IMR-90 (cell line): ENCODE data around the gene CLHC1. TPM values are rescaled to one million over a fixed set of nuclear protein-coding genes. Genes with fewer than 3 reads are reported as not detected.

ENCODE experiments used
- ATAC-seq: fragments of 200-7000 bp; cut with Tn5 transposase; 2 replicates; pipeline ENCODE4 v1.9.1; 2020; ENCODE audit warnings: low read depth, mild to moderate bottlenecking, moderate library complexity
- BruUV-seq: library from RNA; stranded (reverse); fragments of 400-500 nt; replicated peaks from 2 replicates; lab custom pipeline; 2021; lab: Mats Ljungman, UMichigan
- CTCF ChIA-PET: fragments of 300-600 bp; formaldehyde crosslinking; extraction: SDS; loops from one replicate; lab custom pipeline; 2021; ENCODE audit warnings: antibody characterized with exemption; lab: Yijun Ruan, JAX
- POLR2A ChIA-PET: fragments of 300-600 bp; sonication (Branson Sonifier 250); formaldehyde crosslinking; loops from one replicate; lab custom pipeline; 2022; ENCODE audit warnings: antibody characterized with exemption; ENCODE audit not compliant: unreplicated experiment; lab: Charles Lee
- DNase-seq: peaks from one replicate; pipeline ENCODE4 v3.0.0; 2013
- H2AFZ ChIP-seq: replicated peaks from 2 replicates; pipeline ENCODE3; 2013; ENCODE audit warnings: low read length, mild to moderate bottlenecking; ENCODE audit not compliant: poor library complexity
- H2AK5ac ChIP-seq: 2 replicates; pipeline ENCODE4 v1.6.1; 2013; ENCODE audit warnings: low read depth, low read length, inconsistent platforms
- H2AK9ac ChIP-seq: replicated peaks from 2 replicates; pipeline ENCODE3; 2013; ENCODE audit warnings: mild to moderate bottlenecking, low read depth, low read length, moderate library complexity; ENCODE audit not compliant: poor library complexity
- H2BK120ac ChIP-seq: 2 replicates; pipeline ENCODE4 v1.6.1; 2013; ENCODE audit warnings: low read depth, low read length, inconsistent platforms
- H2BK15ac ChIP-seq: 3 replicates; pipeline ENCODE4 v1.6.1; 2013; ENCODE audit warnings: low read depth, low read length, inconsistent platforms
- H2BK20ac ChIP-seq: 2 replicates; pipeline ENCODE4 v1.6.1; 2013; ENCODE audit warnings: low read depth, mild to moderate bottlenecking, inconsistent platforms, low read length, moderate library complexity
- H2BK5ac ChIP-seq: 2 replicates; pipeline ENCODE4 v1.6.1; 2013; ENCODE audit warnings: mild to moderate bottlenecking, low read depth, low read length, inconsistent platforms; ENCODE audit not compliant: poor library complexity, severe bottlenecking
- H3K14ac ChIP-seq: replicated peaks from 2 replicates; pipeline ENCODE4 v1.6.1; 2013; ENCODE audit warnings: low read depth, low read length, inconsistent platforms
- H3K18ac ChIP-seq: 2 replicates; pipeline ENCODE4 v1.6.1; 2013; ENCODE audit warnings: low read depth, low read length, control low read depth
- H3K23ac ChIP-seq: 2 replicates; pipeline ENCODE4 v1.6.1; 2013; ENCODE audit warnings: low read depth, low read length, inconsistent platforms
- H3K27ac ChIP-seq: 2 replicates; pipeline ENCODE4 v1.5.1; 2013; ENCODE audit warnings: mild to moderate bottlenecking, control low read depth, low read length; ENCODE audit not compliant: insufficient read depth
- H3K27me3 ChIP-seq: 2 replicates; pipeline ENCODE4 v1.6.1; 2013; ENCODE audit warnings: low read length; ENCODE audit not compliant: control insufficient read depth, insufficient read depth
- H3K36me3 ChIP-seq: 2 replicates; pipeline ENCODE4 v1.6.1; 2013; ENCODE audit warnings: low read length, mixed read lengths; ENCODE audit not compliant: control insufficient read depth, insufficient read depth
- H3K4ac ChIP-seq: 2 replicates; pipeline ENCODE4 v1.6.1; 2013; ENCODE audit warnings: low read depth, low read length, inconsistent platforms
- H3K4me1 ChIP-seq: 2 replicates; pipeline ENCODE4 v1.6.1; 2013; ENCODE audit warnings: low read length, mixed read lengths; ENCODE audit not compliant: control insufficient read depth, insufficient read depth
- H3K4me2 ChIP-seq: 2 replicates; pipeline ENCODE4 v1.6.1; 2013; ENCODE audit warnings: low read depth, mild to moderate bottlenecking, control low read depth, low read length, moderate library complexity
- H3K4me3 ChIP-seq: 2 replicates; pipeline ENCODE4 v1.5.1; 2013; ENCODE audit warnings: low read depth, mild to moderate bottlenecking, control low read depth, low read length, moderate library complexity; ENCODE audit not compliant: insufficient read depth
- H3K56ac ChIP-seq: 2 replicates; pipeline ENCODE4 v1.6.1; 2013; ENCODE audit warnings: low read length, inconsistent platforms; ENCODE audit not compliant: insufficient read depth; ENCODE audit errors: extremely low read depth
- H3K79me1 ChIP-seq, 2 experiments: 2 replicates each; pipeline ENCODE4 v1.6.1; 2013; ENCODE audit warnings: low read length in 2 of 2, inconsistent platforms in 1 of 2, low read depth in 1 of 2
- H3K9ac ChIP-seq: 2 replicates; pipeline ENCODE4 v1.6.1; 2013; ENCODE audit warnings: low read depth, low read length, control low read depth
- H3K9me1 ChIP-seq: 2 replicates; pipeline ENCODE4 v1.6.1; 2013; ENCODE audit warnings: low read length, inconsistent platforms; ENCODE audit not compliant: insufficient read depth
- H3K9me3 ChIP-seq: 2 replicates; pipeline ENCODE4 v1.6.1; 2013; ENCODE audit warnings: low read length; ENCODE audit not compliant: control insufficient read depth, insufficient read depth
- H4K20me1 ChIP-seq: 2 replicates; pipeline ENCODE4 v1.6.1; 2013; ENCODE audit warnings: low read length, inconsistent platforms; ENCODE audit not compliant: insufficient read depth
- H4K5ac ChIP-seq: 2 replicates; pipeline ENCODE4 v1.6.1; 2013; ENCODE audit warnings: mild to moderate bottlenecking, low read depth, low read length, control low read depth
- H4K8ac ChIP-seq, 2 experiments: 2 replicates each; pipeline ENCODE4 v1.6.1; 2013; ENCODE audit warnings: low read depth in 2 of 2, low read length in 2 of 2, control low read depth in 1 of 2, inconsistent platforms in 1 of 2
- H4K91ac ChIP-seq: 2 replicates; pipeline ENCODE4 v1.6.1; 2013; ENCODE audit warnings: low read depth, low read length, inconsistent platforms; ENCODE audit not compliant: insufficient read depth
- BHLHE40 ChIP-seq: fragments of 150-350 bp; IDR thresholded peaks from 2 replicates; pipeline ENCODE4 v1.6.1; 2016; ENCODE audit warnings: mild to moderate bottlenecking, low read depth, low read length
- CHD1 ChIP-seq: IDR thresholded peaks from 2 replicates; pipeline ENCODE4 v1.6.1; 2012; ENCODE audit warnings: low read depth, low read length, improper control_type of control experiment
- FOS ChIP-seq: fragments of 150-350 bp; IDR thresholded peaks from 2 replicates; pipeline ENCODE4 v1.6.1; 2016; ENCODE audit warnings: low read depth, low read length
- MAFK ChIP-seq: IDR thresholded peaks from 2 replicates; pipeline ENCODE4 v1.6.1; 2012; ENCODE audit warnings: low read depth, low read length, improper control_type of control experiment
- MAZ ChIP-seq: IDR thresholded peaks from 2 replicates; pipeline ENCODE4 v1.6.1; 2012; ENCODE audit warnings: low read depth, mild to moderate bottlenecking, low read length, improper control_type of control experiment, moderate library complexity, borderline replicate concordance
- POLR2A ChIP-seq: IDR thresholded peaks from 2 replicates; pipeline ENCODE4 v1.6.1; 2012; ENCODE audit warnings: mild to moderate bottlenecking, low read depth, low read length
- RCOR1 ChIP-seq: IDR thresholded peaks from 2 replicates; pipeline ENCODE4 v1.6.1; 2012; ENCODE audit warnings: mild to moderate bottlenecking, low read length, improper control_type of control experiment; ENCODE audit not compliant: insufficient replicate concordance
- SMC3 ChIP-seq: fragments of 150-350 bp; IDR thresholded peaks from 2 replicates; pipeline ENCODE4 v1.6.1; 2016; ENCODE audit warnings: low read depth, mild to moderate bottlenecking, antibody characterized with exemption, low read length, moderate library complexity
- WGBS, 2 experiments: methylation state at CpG; one replicate each; pipeline versions ENCODE4 v1.1.5 to v1.1.7; 2013; ENCODE audit warnings: missing lambda C conversion rate in 2 of 2; ENCODE audit not compliant: insufficient read length in 1 of 2; ENCODE audit errors: extremely low coverage in 2 of 2; 5-methylcytosine and 5-hydroxymethylcytosine counted together
- dilution Hi-C: fragments of 300-500 bp; cut with HindIII; formaldehyde crosslinking; loops from one replicate; pipeline ENCODE4 v1.14.3; 2018; ENCODE audit warnings: low sequenced_read_pairs; ENCODE audit not compliant: unreplicated experiment
- in situ Hi-C: fragments of 300-500 bp; cut with MboI; formaldehyde crosslinking; loops from 3 replicates; pipeline ENCODE4 v1.14.3; 2019; ENCODE audit warnings: low sequenced_read_pairs, inconsistent platforms, mixed read lengths
- intact Hi-C: fragments of 100-400 bp; cut with micrococcal nuclease; formaldehyde crosslinking; loops from 2 replicates; pipeline ENCODE4 v1.10.0; 2022
- polyA plus RNA-seq, 3 experiments: library from polyadenylated mRNA; depleted of rRNA; stranded (reverse); fragments of >200 nt; gene quantifications; 2 replicates each; pipeline ENCODE4 v1.2.3, GENCODE V29; 2012; ENCODE audit warnings: low replicate concordance in 1 of 3
- total RNA-seq: library from RNA; depleted of rRNA; stranded (reverse); fragments of >200 nt; gene quantifications from 2 replicates; pipeline ENCODE4 v1.2.3, GENCODE V29; 2012
- TF ChIP-seq, protein P1 (sequence below): conservative IDR thresholded peaks from 2 replicates; pipeline ENCODE4 v1.5.1; 2012; ENCODE audit warnings: mild to moderate bottlenecking, low read depth, low read length, improper control_type of control experiment

The CLHC1 gene
- total and polyA plus RNA-seq, 2 of the 4 experiments (the other 2 are of a cell fraction) = 2.3 to 5.3 TPM

DNA sequence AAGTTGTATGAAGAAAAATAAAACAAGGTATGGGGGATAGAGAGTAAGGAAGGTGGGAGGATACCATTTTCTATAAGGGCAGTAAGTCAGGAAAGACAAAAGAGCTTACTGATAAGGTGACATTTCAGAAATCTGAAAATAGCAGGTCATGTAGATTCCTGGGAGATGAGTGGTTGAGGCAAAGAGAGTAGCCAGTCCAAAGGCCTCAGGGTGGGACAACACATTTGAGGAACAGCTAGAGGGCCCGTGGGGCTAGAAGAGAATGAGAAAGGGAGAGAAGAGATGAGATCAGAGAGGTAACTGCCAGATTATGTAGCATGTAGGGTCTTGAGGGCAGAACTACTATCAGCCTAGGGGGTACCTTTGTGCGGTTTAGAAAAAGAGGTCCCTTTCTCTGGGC lies 2.9 kb downstream of the CLHC1 start:
- H3K27me3 ChIP-seq = no peaks in the 10 kb centered on the region
- H3K79me1 ChIP-seq = peaks cover 21 to 74% of the 10 kb centered on the region in 2 experiments
- H2AK9ac ChIP-seq = no peak overlapping the region
- no peak overlapping the region for H2BK5ac ChIP-seq
- ChIA-PET POLR2A (no interaction called here), CTCF (no interaction called here)
- no peak overlapping the region for H2BK15ac ChIP-seq
- no peak overlapping the region; the same call in 1 of the 2 replicates for H2AK5ac ChIP-seq
- no peak overlapping the region for H3K4ac ChIP-seq
- H3K4me1 ChIP-seq = peaks cover 6% of the 10 kb centered on the region
- H3K36me3 ChIP-seq = peaks cover 6% of the 10 kb centered on the region
- H2AFZ ChIP-seq = no peak overlapping the region
- H2BK120ac ChIP-seq = no peak overlapping the region
- H3K4me3 ChIP-seq = no peak overlapping the region
- H3K4me2 ChIP-seq = no peak overlapping the region
- no peak overlapping the region for H4K8ac ChIP-seq
- no peak overlapping the region for H3K14ac ChIP-seq
- H3K18ac ChIP-seq = no peak overlapping the region
- no peak for ATAC-seq
- H3K9me1 ChIP-seq = peaks cover under 1% of the 10 kb centered on the region; the same call in 1 of the 2 replicates
- no peak overlapping the region for H3K56ac ChIP-seq
- 100% methylated on average over 1 of the region's 2 CpGs; no CpG with 5 or more reads in 1 of the 2 experiments for WGBS, 2 experiments
- intact Hi-C loops = no loop called here
- no peak overlapping the region for H4K91ac ChIP-seq
- BruUV-seq = no TSS peak
- H3K9me3 ChIP-seq = no peaks in the 10 kb centered on the region
- H4K20me1 ChIP-seq = peaks cover 16% of the 10 kb centered on the region; the same call in 1 of the 2 replicates
- H2BK20ac ChIP-seq = no peak overlapping the region
- dilution Hi-C loops = no loop called here
- no peak overlapping the region; the same call in 1 of the 2 replicates for H3K23ac ChIP-seq
- H4K5ac ChIP-seq = no peak overlapping the region
- in situ Hi-C loops = no loop called here
- no peak overlapping the region for H3K27ac ChIP-seq
- no peak overlapping the region for H3K9ac ChIP-seq
- no peak for DNase-seq
- TF ChIP-seq MAFK (no peak), POLR2A (no peak), RCOR1 (no peak), CHD1 (no peak), SMC3 (no peak), MAZ (no peak), FOS (no peak), BHLHE40 (no peak)
- TF ChIP-seq, protein P1, sequence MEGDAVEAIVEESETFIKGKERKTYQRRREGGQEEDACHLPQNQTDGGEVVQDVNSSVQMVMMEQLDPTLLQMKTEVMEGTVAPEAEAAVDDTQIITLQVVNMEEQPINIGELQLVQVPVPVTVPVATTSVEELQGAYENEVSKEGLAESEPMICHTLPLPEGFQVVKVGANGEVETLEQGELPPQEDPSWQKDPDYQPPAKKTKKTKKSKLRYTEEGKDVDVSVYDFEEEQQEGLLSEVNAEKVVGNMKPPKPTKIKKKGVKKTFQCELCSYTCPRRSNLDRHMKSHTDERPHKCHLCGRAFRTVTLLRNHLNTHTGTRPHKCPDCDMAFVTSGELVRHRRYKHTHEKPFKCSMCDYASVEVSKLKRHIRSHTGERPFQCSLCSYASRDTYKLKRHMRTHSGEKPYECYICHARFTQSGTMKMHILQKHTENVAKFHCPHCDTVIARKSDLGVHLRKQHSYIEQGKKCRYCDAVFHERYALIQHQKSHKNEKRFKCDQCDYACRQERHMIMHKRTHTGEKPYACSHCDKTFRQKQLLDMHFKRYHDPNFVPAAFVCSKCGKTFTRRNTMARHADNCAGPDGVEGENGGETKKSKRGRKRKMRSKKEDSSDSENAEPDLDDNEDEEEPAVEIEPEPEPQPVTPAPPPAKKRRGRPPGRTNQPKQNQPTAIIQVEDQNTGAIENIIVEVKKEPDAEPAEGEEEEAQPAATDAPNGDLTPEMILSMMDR = no peak
